Fibroblast of skin of scalp (primary cell): ENCODE results near the gene PPIB. TPM values are rescaled to one million over a fixed set of nuclear protein-coding genes. Genes with fewer than 3 reads are reported as not detected.

Source experiments
- DNase-seq: peaks from one replicate; pipeline ENCODE4 v3.0.0-alpha.2; 2013
- polyA plus RNA-seq, 2 experiments: library from polyadenylated mRNA; unstranded; fragments of 120-200 nt; gene quantifications; one replicate each; pipeline ENCODE4 v1.2.1, GENCODE V29; 2013; ENCODE audit not compliant: insufficient read length in 2 of 2

Gene PPIB
- polyA plus RNA-seq (2013, experiment 1 of 2; ENCODE audit: insufficient read length) = 1,247 TPM
- 1,108 TPM for polyA plus RNA-seq (2013, experiment 2 of 2; ENCODE audit: insufficient read length)

GRCh38 chr15:64162869-64163658 is at the start of gene PPIB:
Gene PPIB, minus strand, starts transcription at chr15:64163022. Its CDS starts 36 bp downstream, at chr15:64162986.
- DNase-seq = peak; percentile 99

GRCh38 chr15:64211696-64212095 is 48.9 kb upstream of the PPIB start:
- no peak for DNase-seq

- DNase-seq = no peak
Observed at GRCh38 chr15:64210371-64210770, 47.5 kb upstream of the PPIB start.

- DNase-seq = peak; percentile 58
Observed at GRCh38 chr15:64209680-64210334, 47.0 kb upstream of the PPIB start.

GRCh38 chr15:64205202-64205601 is 42.4 kb upstream of the PPIB start:
- DNase-seq = no peak

GRCh38 chr15:64197425-64197824 is 34.6 kb upstream of the PPIB start:
- DNase-seq = peak; percentile 58

- no peak for DNase-seq
Observed at GRCh38 chr15:64193971-64194370, 31.1 kb upstream of the PPIB start.

GRCh38 chr15:64191971-64192830 is 29.4 kb upstream of the PPIB start:
- DNase-seq = no peak

- DNase-seq = peak; percentile 15
Observed at GRCh38 chr15:64187396-64188191, 24.8 kb upstream of the PPIB start.

- no peak for DNase-seq
Observed at GRCh38 chr15:64185146-64185911, 22.5 kb upstream of the PPIB start.

- DNase-seq = no peak
Observed at GRCh38 chr15:64182859-64183370, 20.1 kb upstream of the PPIB start.

GRCh38 chr15:64180235-64180824 is 17.5 kb upstream of the PPIB start:
- DNase-seq = no peak

GRCh38 chr15:64166102-64166890 is 3.5 kb upstream of the PPIB start:
- no peak for DNase-seq

GRCh38 chr15:64164436-64164835 is 1.6 kb upstream of the PPIB start:
- DNase-seq = no peak

GRCh38 chr15:64163659-64164362 is 989 bp upstream of the PPIB start:
- peak; percentile 20 for DNase-seq

GRCh38 chr15:64162478-64162868 is 349 bp downstream of the PPIB start:
- DNase-seq = no peak

- no peak for DNase-seq
Observed at GRCh38 chr15:64161688-64162477, 939 bp downstream of the PPIB start.
